Neural cell (in vitro differentiated cells): ENCODE measurements around the gene PLXNC1. TPM values are rescaled to one million over a fixed set of nuclear protein-coding genes. Genes with fewer than 3 reads are reported as not detected.

ENCODE experiments used
- H2AFZ ChIP-seq: fragments of 200-600, 300-800 bp; sonication (generic), shearing (Covaris generic); 2 replicates; pipeline ENCODE4 v1.6.0; 2014; ENCODE audit warnings: low read depth, mild to moderate bottlenecking, antibody characterized with exemption, low read length, moderate library complexity
- H3F3A ChIP-seq: fragments of 200-600 bp; shearing (Covaris generic); 2 replicates; pipeline ENCODE4 v1.6.1; 2016; ENCODE audit warnings: mild to moderate bottlenecking, moderate library complexity, mixed read lengths, antibody characterized with exemption, low read length; ENCODE audit not compliant: insufficient read depth, poor library complexity, severe bottlenecking
- H3K27ac ChIP-seq: fragments of 200-600, 300-800 bp; sonication (generic), shearing (Covaris generic); 2 replicates; pipeline ENCODE4 v1.5.1; 2014; ENCODE audit warnings: mild to moderate bottlenecking, low read length, moderate library complexity
- H3K27me3 ChIP-seq: fragments of 300-800, 200-600 bp; sonication (generic), shearing (Covaris generic); 2 replicates; pipeline ENCODE4 v1.6.0; 2014; ENCODE audit warnings: mild to moderate bottlenecking, low read depth, low read length, moderate library complexity; ENCODE audit not compliant: insufficient read depth
- H3K36me3 ChIP-seq: fragments of 300-800, 200-600 bp; sonication (generic), shearing (Covaris generic); 2 replicates; pipeline ENCODE4 v1.5.1; 2014; ENCODE audit warnings: mild to moderate bottlenecking, antibody characterized with exemption, low read length, moderate library complexity; ENCODE audit not compliant: insufficient read depth
- H3K4me2 ChIP-seq: fragments of 300-800, 200-600 bp; sonication (generic), shearing (Covaris generic); 2 replicates; pipeline ENCODE4 v1.6.0; 2014; ENCODE audit warnings: mild to moderate bottlenecking, low read length
- H3K4me3 ChIP-seq: fragments of 300-800, 200-600 bp; sonication (generic), shearing (Covaris generic); 2 replicates; pipeline ENCODE4 v1.5.1; 2014; ENCODE audit warnings: mild to moderate bottlenecking, low read length, moderate library complexity
- H3K79me2 ChIP-seq: fragments of 200-600 bp; shearing (Covaris generic); replicated peaks from 2 replicates; pipeline ENCODE4 v1.6.0; 2014; ENCODE audit warnings: mild to moderate bottlenecking, low read length, moderate library complexity; ENCODE audit not compliant: insufficient read depth
- H3K9ac ChIP-seq: fragments of 300-800, 200-600 bp; sonication (generic), shearing (Covaris generic); 2 replicates; pipeline ENCODE4 v1.6.1; 2016; ENCODE audit warnings: mild to moderate bottlenecking, low read length, mixed read lengths
- H3K9me2 ChIP-seq: fragments of 200-600 bp; shearing (Covaris generic); 2 replicates; pipeline ENCODE4 v1.6.1; 2016; ENCODE audit warnings: mild to moderate bottlenecking, low read length, mixed read lengths; ENCODE audit not compliant: insufficient read depth
- H3K9me3 ChIP-seq: fragments of 200-600, 300-800 bp; sonication (generic), shearing (Covaris generic); 2 replicates; pipeline ENCODE4 v1.6.1; 2016; ENCODE audit warnings: mild to moderate bottlenecking, mixed run types, low read length, moderate library complexity, mixed read lengths
- H4K20me1 ChIP-seq: fragments of 200-600 bp; shearing (Covaris generic); 2 replicates; pipeline ENCODE4 v1.6.1; 2016; ENCODE audit warnings: mild to moderate bottlenecking, mixed run types; ENCODE audit not compliant: insufficient read depth
- EP300 ChIP-seq: fragments of 450-650 bp; conservative IDR thresholded peaks from 2 replicates; pipeline ENCODE4 v1.6.1; 2014; ENCODE audit warnings: antibody characterized with exemption, mild to moderate bottlenecking, moderate library complexity; ENCODE audit not compliant: poor library complexity, severe bottlenecking
- EZH2 ChIP-seq: fragments of 200-600, 300-800 bp; shearing (Covaris generic), sonication (generic); IDR thresholded peaks from 2 replicates; pipeline ENCODE4 v1.6.1; 2014; ENCODE audit warnings: antibody characterized with exemption, low read length, borderline replicate concordance, mild to moderate bottlenecking; ENCODE audit not compliant: insufficient read depth, poor library complexity, severe bottlenecking
- MXI1 ChIP-seq: fragments of 450-650 bp; conservative IDR thresholded peaks from 2 replicates; pipeline ENCODE4 v1.6.1; 2014; ENCODE audit warnings: antibody characterized with exemption, mild to moderate bottlenecking; ENCODE audit not compliant: poor library complexity, severe bottlenecking
- POLR2AphosphoS5 ChIP-seq: IDR thresholded peaks from 2 replicates; pipeline ENCODE4 v1.6.1; 2012
- RAD21 ChIP-seq: fragments of 450-650 bp; conservative IDR thresholded peaks from 2 replicates; pipeline ENCODE4 v1.6.1; 2014; ENCODE audit warnings: antibody characterized with exemption, mild to moderate bottlenecking, moderate library complexity
- SMC3 ChIP-seq: fragments of 450-650 bp; conservative IDR thresholded peaks from 2 replicates; pipeline ENCODE4 v1.6.1; 2014; ENCODE audit warnings: antibody characterized with exemption, mild to moderate bottlenecking, moderate library complexity; ENCODE audit not compliant: poor library complexity
- TAF1 ChIP-seq: IDR thresholded peaks from 2 replicates; pipeline ENCODE4 v1.6.1; 2012; ENCODE audit warnings: low read depth
- polyA plus RNA-seq: library from polyadenylated mRNA; depleted of rRNA; stranded (reverse); fragments of >200 nt; gene quantifications from 2 replicates; pipeline ENCODE4 v1.2.3, GENCODE V29; 2014
- TF ChIP-seq, protein P1 (sequence below): fragments of 450-650 bp; IDR thresholded peaks from 2 replicates; pipeline ENCODE4 v1.5.1; 2014; ENCODE audit warnings: antibody characterized with exemption, mild to moderate bottlenecking, moderate library complexity; ENCODE audit not compliant: poor library complexity, severe bottlenecking
- TF ChIP-seq, protein P2 (sequence below): IDR thresholded peaks from 2 replicates; pipeline ENCODE4 v1.6.1; 2012; ENCODE audit warnings: borderline replicate concordance

The PLXNC1 gene
- polyA plus RNA-seq, 1 donor from 2014 or later: 76.3 TPM

DNA sequence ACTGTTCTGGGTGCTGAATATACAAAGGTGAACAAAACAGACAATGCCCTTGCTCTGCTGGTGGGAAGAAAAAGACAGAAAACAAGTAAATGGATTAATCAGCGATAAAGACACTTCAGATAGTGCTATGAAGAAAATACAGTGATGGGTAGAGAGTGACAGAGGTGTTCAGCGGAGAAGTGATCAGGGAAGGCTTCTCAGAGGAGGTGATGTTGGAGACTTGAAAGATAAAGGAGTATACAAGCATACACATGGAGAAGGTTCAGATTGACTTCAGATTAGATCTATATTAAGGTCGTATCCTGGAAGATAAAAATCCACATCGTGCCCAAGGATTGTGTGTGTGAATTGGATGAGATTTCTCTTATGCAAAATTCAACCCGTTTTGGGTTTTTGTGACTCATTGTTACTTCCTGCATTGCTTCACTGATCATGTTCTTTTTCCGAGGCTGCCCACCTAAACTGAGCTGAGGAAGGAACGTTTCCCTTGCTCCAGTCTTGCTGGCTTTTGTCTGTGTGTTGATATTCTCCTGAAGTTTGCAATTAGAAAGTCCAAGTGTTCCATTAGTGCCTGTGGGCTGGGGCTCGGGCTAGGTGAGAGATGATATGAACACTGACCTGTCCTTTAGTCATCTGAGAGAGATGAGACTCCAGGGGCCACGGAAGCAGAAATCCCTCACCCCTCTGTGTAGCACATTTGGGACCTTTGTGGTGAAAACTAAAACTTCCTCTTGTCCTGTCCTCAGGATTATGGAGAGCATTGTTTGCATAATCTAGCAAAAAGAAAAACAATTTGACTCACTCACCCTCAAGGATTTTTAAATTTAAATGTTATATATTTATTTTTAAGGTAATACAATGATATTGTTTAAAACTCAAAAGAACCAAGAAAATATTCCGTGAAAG, 27.6 kb downstream of the PLXNC1 start:
- Histone ChIP-seq H3K9ac (no peak overlapping the region), H3K27me3 (no peaks in the 10 kb centered on the region), H3K36me3 (peaks cover 14% of the 10 kb centered on the region), H3F3A (no peaks in the 10 kb centered on the region), H2AFZ (no peak overlapping the region), H3K79me2 (no peaks in the 10 kb centered on the region), H3K4me3 (no peak overlapping the region), H3K4me2 (no peak overlapping the region), H3K27ac (no peak overlapping the region), H3K9me3 (peaks cover 6% of the 10 kb centered on the region), H3K9me2 (no peaks in the 10 kb centered on the region), H4K20me1 (no peaks in the 10 kb centered on the region)
- no peak for TF ChIP-seq MXI1
- TF ChIP-seq, protein P1, sequence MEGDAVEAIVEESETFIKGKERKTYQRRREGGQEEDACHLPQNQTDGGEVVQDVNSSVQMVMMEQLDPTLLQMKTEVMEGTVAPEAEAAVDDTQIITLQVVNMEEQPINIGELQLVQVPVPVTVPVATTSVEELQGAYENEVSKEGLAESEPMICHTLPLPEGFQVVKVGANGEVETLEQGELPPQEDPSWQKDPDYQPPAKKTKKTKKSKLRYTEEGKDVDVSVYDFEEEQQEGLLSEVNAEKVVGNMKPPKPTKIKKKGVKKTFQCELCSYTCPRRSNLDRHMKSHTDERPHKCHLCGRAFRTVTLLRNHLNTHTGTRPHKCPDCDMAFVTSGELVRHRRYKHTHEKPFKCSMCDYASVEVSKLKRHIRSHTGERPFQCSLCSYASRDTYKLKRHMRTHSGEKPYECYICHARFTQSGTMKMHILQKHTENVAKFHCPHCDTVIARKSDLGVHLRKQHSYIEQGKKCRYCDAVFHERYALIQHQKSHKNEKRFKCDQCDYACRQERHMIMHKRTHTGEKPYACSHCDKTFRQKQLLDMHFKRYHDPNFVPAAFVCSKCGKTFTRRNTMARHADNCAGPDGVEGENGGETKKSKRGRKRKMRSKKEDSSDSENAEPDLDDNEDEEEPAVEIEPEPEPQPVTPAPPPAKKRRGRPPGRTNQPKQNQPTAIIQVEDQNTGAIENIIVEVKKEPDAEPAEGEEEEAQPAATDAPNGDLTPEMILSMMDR: no peak
- no peak for TF ChIP-seq POLR2AphosphoS5
- TF ChIP-seq TAF1: no peak
- TF ChIP-seq EZH2: no peak
- TF ChIP-seq EP300: no peak

DNA sequence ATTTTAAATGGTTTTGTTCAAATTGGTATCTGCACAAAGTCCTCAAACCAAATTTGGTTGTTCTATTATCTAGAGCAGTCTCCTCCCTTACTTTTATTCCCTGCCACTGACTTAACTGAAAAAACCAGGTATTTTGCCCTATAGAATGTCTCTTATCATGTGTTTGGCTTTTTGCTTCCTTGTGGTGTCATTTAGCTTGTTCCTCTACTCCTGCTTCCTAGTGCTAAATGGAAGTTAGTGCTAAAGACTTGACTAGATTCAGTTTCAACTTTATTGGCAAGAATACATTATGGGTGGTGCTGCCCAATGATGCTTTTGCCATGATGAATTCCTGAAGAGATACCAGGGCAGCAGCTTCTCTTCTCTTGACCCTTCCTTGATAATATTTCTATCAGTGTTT, 29.7 kb downstream of the PLXNC1 start:
- TF ChIP-seq, protein P1: no peak
- no peak for TF ChIP-seq RAD21
- no peak for TF ChIP-seq SMC3
- TF ChIP-seq EP300: no peak
- TF ChIP-seq POLR2AphosphoS5: no peak
- TF ChIP-seq, protein P2, sequence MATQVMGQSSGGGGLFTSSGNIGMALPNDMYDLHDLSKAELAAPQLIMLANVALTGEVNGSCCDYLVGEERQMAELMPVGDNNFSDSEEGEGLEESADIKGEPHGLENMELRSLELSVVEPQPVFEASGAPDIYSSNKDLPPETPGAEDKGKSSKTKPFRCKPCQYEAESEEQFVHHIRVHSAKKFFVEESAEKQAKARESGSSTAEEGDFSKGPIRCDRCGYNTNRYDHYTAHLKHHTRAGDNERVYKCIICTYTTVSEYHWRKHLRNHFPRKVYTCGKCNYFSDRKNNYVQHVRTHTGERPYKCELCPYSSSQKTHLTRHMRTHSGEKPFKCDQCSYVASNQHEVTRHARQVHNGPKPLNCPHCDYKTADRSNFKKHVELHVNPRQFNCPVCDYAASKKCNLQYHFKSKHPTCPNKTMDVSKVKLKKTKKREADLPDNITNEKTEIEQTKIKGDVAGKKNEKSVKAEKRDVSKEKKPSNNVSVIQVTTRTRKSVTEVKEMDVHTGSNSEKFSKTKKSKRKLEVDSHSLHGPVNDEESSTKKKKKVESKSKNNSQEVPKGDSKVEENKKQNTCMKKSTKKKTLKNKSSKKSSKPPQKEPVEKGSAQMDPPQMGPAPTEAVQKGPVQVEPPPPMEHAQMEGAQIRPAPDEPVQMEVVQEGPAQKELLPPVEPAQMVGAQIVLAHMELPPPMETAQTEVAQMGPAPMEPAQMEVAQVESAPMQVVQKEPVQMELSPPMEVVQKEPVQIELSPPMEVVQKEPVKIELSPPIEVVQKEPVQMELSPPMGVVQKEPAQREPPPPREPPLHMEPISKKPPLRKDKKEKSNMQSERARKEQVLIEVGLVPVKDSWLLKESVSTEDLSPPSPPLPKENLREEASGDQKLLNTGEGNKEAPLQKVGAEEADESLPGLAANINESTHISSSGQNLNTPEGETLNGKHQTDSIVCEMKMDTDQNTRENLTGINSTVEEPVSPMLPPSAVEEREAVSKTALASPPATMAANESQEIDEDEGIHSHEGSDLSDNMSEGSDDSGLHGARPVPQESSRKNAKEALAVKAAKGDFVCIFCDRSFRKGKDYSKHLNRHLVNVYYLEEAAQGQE: no peak
- no peak for TF ChIP-seq EZH2
- TF ChIP-seq MXI1: no peak
- no peak for TF ChIP-seq TAF1
- no peak overlapping the region for H3K27ac ChIP-seq
- H3K4me3 ChIP-seq: no peak overlapping the region

More for the DNA sequence above, 29.7 kb downstream of the PLXNC1 start:
- H4K20me1 ChIP-seq: no peaks in the 10 kb centered on the region
- H3K27me3 ChIP-seq: no peaks in the 10 kb centered on the region
- H3F3A ChIP-seq: no peaks in the 10 kb centered on the region
- peaks cover 7% of the 10 kb centered on the region for H3K36me3 ChIP-seq
- H3K4me2 ChIP-seq: no peak overlapping the region
- H3K79me2 ChIP-seq: no peaks in the 10 kb centered on the region
- no peaks in the 10 kb centered on the region for H3K9me2 ChIP-seq
- H3K9ac ChIP-seq: no peak overlapping the region
- H3K9me3 ChIP-seq: peaks cover 6% of the 10 kb centered on the region
- H2AFZ ChIP-seq: no peak overlapping the region
